Neural progenitor cell (in vitro differentiated cells): Measurements from ENCODE around the gene PUS10. TPM values are rescaled to one million over a fixed set of nuclear protein-coding genes. Genes with fewer than 3 reads are reported as not detected.

ENCODE experiments used
- DNase-seq: peaks from one replicate; pipeline ENCODE4 v3.0.0-alpha.2; 2016; ENCODE audit warnings: low spot score
- H2AFZ ChIP-seq: fragments of 200-600 bp; sonication (generic); replicated peaks from 2 replicates; pipeline ENCODE4 v1.6.1; 2016; ENCODE audit warnings: antibody characterized with exemption
- H3F3A ChIP-seq: fragments of 200-600 bp; sonication (generic); 2 replicates; pipeline ENCODE4 v1.6.1; 2016; ENCODE audit warnings: antibody characterized with exemption, low read depth
- H3K27ac ChIP-seq: fragments of 200-600 bp; sonication (generic); 2 replicates; pipeline ENCODE4 v1.5.1; 2016; ENCODE audit warnings: mild to moderate bottlenecking
- H3K27me3 ChIP-seq: fragments of 200-600 bp; sonication (generic); 2 replicates; pipeline ENCODE4 v1.6.1; 2016; ENCODE audit warnings: mild to moderate bottlenecking, moderate library complexity
- H3K36me3 ChIP-seq: fragments of 200-600 bp; sonication (generic); 2 replicates; pipeline ENCODE4 v1.5.1; 2016
- H3K4me1 ChIP-seq: fragments of 200-600 bp; sonication (generic); 2 replicates; pipeline ENCODE4 v1.6.1; 2016; ENCODE audit warnings: mixed run types
- H3K4me2 ChIP-seq: fragments of 200-600 bp; sonication (generic); 2 replicates; pipeline ENCODE4 v1.6.1; 2016
- H3K4me3 ChIP-seq: fragments of 200-600 bp; sonication (generic); 2 replicates; pipeline ENCODE4 v1.5.1; 2016
- H3K79me2 ChIP-seq: fragments of 200-600 bp; sonication (generic); 2 replicates; pipeline ENCODE4 v1.6.1; 2016; ENCODE audit warnings: low read depth
- H3K9ac ChIP-seq: fragments of 200-600 bp; sonication (generic); 2 replicates; pipeline ENCODE4 v1.6.1; 2016
- H3K9me3 ChIP-seq: fragments of 200-600 bp; sonication (generic); 2 replicates; pipeline ENCODE4 v1.5.1; 2016; ENCODE audit warnings: low read depth
- H4K20me1 ChIP-seq: fragments of 200-600 bp; sonication (generic); 2 replicates; pipeline ENCODE4 v1.6.1; 2016; ENCODE audit warnings: low read depth
- H3K27ac Mint-ChIP-seq: 3 replicates; pipeline ENCODE4 v1.8.0; 2021; ENCODE audit warnings: mixed read lengths
- H3K27me3 Mint-ChIP-seq: 2 replicates; pipeline ENCODE4 v1.8.0; 2022; ENCODE audit warnings: low read depth, mild to moderate bottlenecking, inconsistent platforms, moderate library complexity, mixed read lengths; ENCODE audit not compliant: insufficient read depth
- H3K36me3 Mint-ChIP-seq: 3 replicates; pipeline ENCODE4 v1.8.0; 2021; ENCODE audit warnings: mixed read lengths
- H3K4me1 Mint-ChIP-seq: 3 replicates; pipeline ENCODE4 v1.8.0; 2021; ENCODE audit warnings: mixed read lengths
- H3K4me3 Mint-ChIP-seq: 3 replicates; pipeline ENCODE4 v1.8.0; 2021; ENCODE audit warnings: mild to moderate bottlenecking, moderate library complexity, mixed read lengths
- H3K9me3 Mint-ChIP-seq: 3 replicates; pipeline ENCODE4 v1.8.0; 2020; ENCODE audit warnings: mixed read lengths
- EZH2 ChIP-seq: fragments of 200-600 bp; sonication (generic); IDR thresholded peaks from 2 replicates; pipeline ENCODE4 v1.6.1; 2017; ENCODE audit warnings: antibody characterized with exemption, mild to moderate bottlenecking, moderate library complexity
- EZH2phosphoT487 ChIP-seq: fragments of 200-600 bp; sonication (generic); IDR thresholded peaks from 2 replicates; pipeline ENCODE4 v1.6.1; 2017; ENCODE audit warnings: antibody characterized with exemption
- small RNA-seq: library from RNA; depleted of rRNA; stranded (forward); fragments of <200 nt; gene quantifications from one replicate; pipeline ENCODE3, GENCODE V24; 2015
- total RNA-seq: library from RNA; depleted of rRNA; stranded (reverse); fragments of >200 nt; gene quantifications from 2 replicates; pipeline ENCODE4 v1.2.3, GENCODE V29; 2015; ENCODE audit warnings: low replicate concordance
- TF ChIP-seq, protein P1 (sequence below): fragments of 200-600 bp; sonication (generic); IDR thresholded peaks from 2 replicates; pipeline ENCODE4 v1.5.1; 2017; ENCODE audit warnings: antibody characterized with exemption, mild to moderate bottlenecking

The PUS10 gene
- total RNA-seq, 1 donor from 2014 or later: 11.3 TPM

DNA sequence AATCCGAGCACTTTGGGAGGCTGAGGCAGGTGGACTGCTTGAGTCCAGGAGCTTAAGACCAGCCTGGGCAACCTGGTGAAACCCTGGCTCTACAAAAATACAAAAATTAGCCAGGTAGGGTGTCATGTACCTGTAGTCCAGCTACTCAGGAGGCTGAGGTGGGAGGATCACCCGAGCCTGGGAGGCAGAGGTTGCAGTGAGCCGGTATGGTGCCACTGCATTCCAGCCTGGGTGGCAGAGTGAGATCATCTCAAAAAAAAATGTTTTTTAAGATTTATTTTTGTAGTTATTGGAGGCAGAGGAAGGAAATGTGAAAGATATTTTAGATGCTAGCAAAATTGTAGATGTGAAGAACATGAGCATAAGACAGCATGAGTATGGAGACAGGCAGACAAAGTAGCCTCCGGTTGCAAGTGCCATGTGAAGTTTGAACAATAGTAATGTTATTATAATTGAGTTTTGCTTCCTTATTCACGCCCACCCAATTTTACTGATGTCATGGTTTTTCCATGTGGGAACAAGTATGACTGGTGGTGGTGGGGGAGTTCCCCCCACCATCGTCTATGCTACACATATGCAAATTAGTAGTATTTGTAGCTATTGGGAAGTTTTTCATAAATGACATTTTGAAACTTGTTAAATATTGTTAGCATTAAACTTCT, 118.7 kb downstream of the PUS10 start:
- no peak overlapping the region for H3K4me2 ChIP-seq
- peaks cover 2% of the 10 kb centered on the region for H3K36me3 ChIP-seq
- no peak for TF ChIP-seq EZH2phosphoT487
- TF ChIP-seq, protein P1, sequence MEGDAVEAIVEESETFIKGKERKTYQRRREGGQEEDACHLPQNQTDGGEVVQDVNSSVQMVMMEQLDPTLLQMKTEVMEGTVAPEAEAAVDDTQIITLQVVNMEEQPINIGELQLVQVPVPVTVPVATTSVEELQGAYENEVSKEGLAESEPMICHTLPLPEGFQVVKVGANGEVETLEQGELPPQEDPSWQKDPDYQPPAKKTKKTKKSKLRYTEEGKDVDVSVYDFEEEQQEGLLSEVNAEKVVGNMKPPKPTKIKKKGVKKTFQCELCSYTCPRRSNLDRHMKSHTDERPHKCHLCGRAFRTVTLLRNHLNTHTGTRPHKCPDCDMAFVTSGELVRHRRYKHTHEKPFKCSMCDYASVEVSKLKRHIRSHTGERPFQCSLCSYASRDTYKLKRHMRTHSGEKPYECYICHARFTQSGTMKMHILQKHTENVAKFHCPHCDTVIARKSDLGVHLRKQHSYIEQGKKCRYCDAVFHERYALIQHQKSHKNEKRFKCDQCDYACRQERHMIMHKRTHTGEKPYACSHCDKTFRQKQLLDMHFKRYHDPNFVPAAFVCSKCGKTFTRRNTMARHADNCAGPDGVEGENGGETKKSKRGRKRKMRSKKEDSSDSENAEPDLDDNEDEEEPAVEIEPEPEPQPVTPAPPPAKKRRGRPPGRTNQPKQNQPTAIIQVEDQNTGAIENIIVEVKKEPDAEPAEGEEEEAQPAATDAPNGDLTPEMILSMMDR: no peak
- no peaks in the 10 kb centered on the region for H4K20me1 ChIP-seq
- no peak overlapping the region for H2AFZ ChIP-seq
- no peak overlapping the region for H3K4me3 ChIP-seq
- H3K9me3 ChIP-seq: no peaks in the 10 kb centered on the region
- Mint-ChIP-seq H3K9me3 (no peaks in the 10 kb centered on the region), H3K27me3 (peaks cover 4% of the 10 kb centered on the region), H3K4me1 (no peaks in the 10 kb centered on the region), H3K36me3 (peaks cover 7% of the 10 kb centered on the region), H3K4me3 (no peak overlapping the region), H3K27ac (no peak overlapping the region)
- no peaks in the 10 kb centered on the region for H3K79me2 ChIP-seq
- DNase-seq: no peak
- no peaks in the 10 kb centered on the region for H3K27me3 ChIP-seq
- no peaks in the 10 kb centered on the region for H3K4me1 ChIP-seq
- no peak overlapping the region for H3K27ac ChIP-seq
- no peaks in the 10 kb centered on the region for H3F3A ChIP-seq
- no peak overlapping the region for H3K9ac ChIP-seq

DNA sequence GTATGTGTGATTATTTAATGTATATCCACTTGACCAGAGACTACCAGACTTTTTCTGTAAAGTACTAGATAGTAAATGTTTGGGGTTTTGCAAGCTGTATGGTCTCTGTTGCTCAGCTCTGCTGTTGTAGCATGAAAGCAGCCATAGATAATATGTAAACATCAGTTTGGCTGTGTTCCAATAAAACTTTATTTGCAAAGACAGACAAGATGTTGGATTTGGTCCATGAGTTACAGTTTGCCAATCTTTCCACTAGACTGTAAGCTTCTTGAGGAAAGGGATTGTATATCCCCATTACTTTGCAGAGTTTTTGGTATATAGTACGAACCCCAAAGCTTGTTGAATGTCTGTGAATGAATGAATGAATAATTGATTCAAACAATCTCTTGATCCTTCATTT, 119.5 kb downstream of the PUS10 start:
- Histone ChIP-seq H3F3A (no peaks in the 10 kb centered on the region), H3K27ac (no peak overlapping the region), H3K9me3 (no peaks in the 10 kb centered on the region), H2AFZ (no peak overlapping the region), H3K4me1 (no peaks in the 10 kb centered on the region), H3K27me3 (no peaks in the 10 kb centered on the region), H3K4me2 (no peak overlapping the region), H3K4me3 (no peak overlapping the region), H4K20me1 (no peaks in the 10 kb centered on the region), H3K9ac (no peak overlapping the region), H3K79me2 (no peaks in the 10 kb centered on the region), H3K36me3 (peaks cover 4% of the 10 kb centered on the region)
- peaks cover 4% of the 10 kb centered on the region for H3K27me3 Mint-ChIP-seq
- DNase-seq: no peak
- no peaks in the 10 kb centered on the region for H3K9me3 Mint-ChIP-seq
- no peak overlapping the region for H3K4me3 Mint-ChIP-seq
- no peak overlapping the region for H3K27ac Mint-ChIP-seq
- TF ChIP-seq, protein P1: no peak
- no peak for TF ChIP-seq EZH2phosphoT487
- TF ChIP-seq EZH2: no peak
- peaks cover 9% of the 10 kb centered on the region for H3K36me3 Mint-ChIP-seq
- no peaks in the 10 kb centered on the region for H3K4me1 Mint-ChIP-seq

Small RNAs within 50 kb of the gene (small RNA-seq; reads per million reads assigned to genes)
- not detected for gene RNA5SP95
- gene RNU4-51P: not detected

Other genes starting within 250 kb of the PUS10 start
- 7.1 and 12.0 TPM in 2 replicates for gene REL, start 136.7 kb downstream of the PUS10 start, total RNA-seq
- 64.9 and 74.9 TPM in 2 replicates for gene PEX13, start 535 bp downstream of the PUS10 start, total RNA-seq
- gene SANBR, start 47.6 kb upstream of the PUS10 start, total RNA-seq: 28.3 and 47.3 TPM in 2 replicates
- gene C2orf74, start 143.9 kb upstream of the PUS10 start, total RNA-seq: 17.9 and 20.9 TPM in 2 replicates